ENCODE results near the gene GDPGP1. TPM values are rescaled to one million over a fixed set of nuclear protein-coding genes. Genes with fewer than 3 reads are reported as not detected.

GDPGP1 gene
- total and polyA plus RNA-seq, 2 donors (not counting 1 experiment from before 2014, with no cell fraction given) = 9.3 to 10.4 TPM

GRCh38 chr15:90295270-90295648, 61.2 kb downstream of the GDPGP1 start:
- POLR2A ChIA-PET = no interaction called here
- intact Hi-C loops (cut with micrococcal nuclease) = no loop called here
- no peaks in the 10 kb centered on the region for H3K27me3 ChIP-seq (replicated peaks in 1 of 4; ENCODE audit: control extremely low read depth in 1 of 4, control insufficient read depth in 3 of 4, insufficient read depth in 4 of 4, low read length in 3 of 4)
- peaks cover 9% of the 10 kb centered on the region for H3K4me1 Mint-ChIP-seq
- H3K4me3 ChIP-seq (ENCODE audit: control extremely low read depth in 1 of 5, extremely low read depth in 1 of 5, insufficient read depth in 1 of 5, low read depth in 2 of 5, low read length in 4 of 5) = no peak overlapping the region
- no peak overlapping the region for H3K27ac ChIP-seq (ENCODE audit: low read length in 2 of 2)
- CTCF ChIA-PET = interaction anchor here (1.0 to 1.7 kb wide), 3 partner anchors 25 to 152 kb away, joined by 3 to 7 read pairs (median 5); no protein-coding TSS in a partner anchor
- H3K4me1 ChIP-seq (ENCODE audit: control insufficient read depth in 2 of 2, insufficient read depth in 2 of 2, low read length in 2 of 2) = peaks cover 0 to 7% of the 10 kb centered on the region in 2 donors
- no peaks in the 10 kb centered on the region for H3K79me2 ChIP-seq (ENCODE audit: control insufficient read depth, insufficient read depth, low read length)
- DNase-seq (no peak), ATAC-seq (ENCODE audit: low read depth) (no peak)
- H3K4me3 Mint-ChIP-seq = no peak overlapping the region
- H3K9me3 Mint-ChIP-seq (ENCODE audit: insufficient read depth) = no peaks in the 10 kb centered on the region
- peaks cover 0 to 5% (median 0%) of the 10 kb centered on the region in 3 donors for H3K9me3 ChIP-seq (ENCODE audit: control extremely low read depth in 1 of 3, control insufficient read depth in 2 of 3, insufficient read depth in 1 of 3, low read length in 2 of 3)
- H4K20me1 ChIP-seq (ENCODE audit: control insufficient read depth, insufficient read depth, low read length, poor library complexity, severe bottlenecking) = no peaks in the 10 kb centered on the region
- 48% methylated on average over 6 of the region's 10 CpGs for WGBS (ENCODE audit: insufficient coverage)
- no peak overlapping the region for H2AFZ ChIP-seq (ENCODE audit: insufficient read depth, low read depth, low read length, poor library complexity, severe bottlenecking)
- no peaks in the 10 kb centered on the region for H3K36me3 ChIP-seq (replicated peaks in 1 of 2; ENCODE audit: control extremely low read depth in 1 of 2, control insufficient read depth in 1 of 2, extremely low read depth in 1 of 2, insufficient read depth in 2 of 2, low read length in 1 of 2)
- H3K27me3 Mint-ChIP-seq = no peaks in the 10 kb centered on the region
- no peak for TF ChIP-seq EZH2 (IDR thresholded peaks at IDR 0.05; ENCODE audit: borderline replicate concordance, insufficient read depth, low read depth, low read length, poor library complexity, severe bottlenecking)
- TF ChIP-seq, protein P1, sequence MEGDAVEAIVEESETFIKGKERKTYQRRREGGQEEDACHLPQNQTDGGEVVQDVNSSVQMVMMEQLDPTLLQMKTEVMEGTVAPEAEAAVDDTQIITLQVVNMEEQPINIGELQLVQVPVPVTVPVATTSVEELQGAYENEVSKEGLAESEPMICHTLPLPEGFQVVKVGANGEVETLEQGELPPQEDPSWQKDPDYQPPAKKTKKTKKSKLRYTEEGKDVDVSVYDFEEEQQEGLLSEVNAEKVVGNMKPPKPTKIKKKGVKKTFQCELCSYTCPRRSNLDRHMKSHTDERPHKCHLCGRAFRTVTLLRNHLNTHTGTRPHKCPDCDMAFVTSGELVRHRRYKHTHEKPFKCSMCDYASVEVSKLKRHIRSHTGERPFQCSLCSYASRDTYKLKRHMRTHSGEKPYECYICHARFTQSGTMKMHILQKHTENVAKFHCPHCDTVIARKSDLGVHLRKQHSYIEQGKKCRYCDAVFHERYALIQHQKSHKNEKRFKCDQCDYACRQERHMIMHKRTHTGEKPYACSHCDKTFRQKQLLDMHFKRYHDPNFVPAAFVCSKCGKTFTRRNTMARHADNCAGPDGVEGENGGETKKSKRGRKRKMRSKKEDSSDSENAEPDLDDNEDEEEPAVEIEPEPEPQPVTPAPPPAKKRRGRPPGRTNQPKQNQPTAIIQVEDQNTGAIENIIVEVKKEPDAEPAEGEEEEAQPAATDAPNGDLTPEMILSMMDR (IDR thresholded peaks at IDR 0.05) = no peak
- H3K9ac ChIP-seq (ENCODE audit: low read length) = no peak overlapping the region
- H3K27ac Mint-ChIP-seq = no peak overlapping the region
- no peak overlapping the region for H3K4me2 ChIP-seq (replicated peaks; ENCODE audit: low read depth, low read length, poor library complexity, severe bottlenecking)

Small RNA genes lying within 50 kb of the gene (small RNA-seq; reads per million reads assigned to genes)
- gene AC091167.3 (ENCODE audit: insufficient read length, low read depth, low replicate concordance) = not detected
- gene RN7SL736P (ENCODE audit: insufficient read length, low read depth, low replicate concordance) = not detected

Other genes with a start within 250 kb of the GDPGP1 start
- gene ZNF710, start 232.9 kb upstream of the GDPGP1 start, total RNA-seq = 38.7 and 41.7 TPM in 2 replicates
- gene ZNF710, start 232.9 kb upstream of the GDPGP1 start, polyA plus RNA-seq = 8.7 and 9.6 TPM in 2 replicates
- gene IDH2, start 131.7 kb upstream of the GDPGP1 start, total RNA-seq = 30.7 and 33.3 TPM in 2 replicates
- 34.5 and 35.8 TPM in 2 replicates for gene IDH2, start 131.7 kb upstream of the GDPGP1 start, polyA plus RNA-seq
- gene SEMA4B, start 32.9 kb upstream of the GDPGP1 start, total RNA-seq = 334 and 336 TPM in 2 replicates
- 285 and 292 TPM in 2 replicates for gene SEMA4B, start 32.9 kb upstream of the GDPGP1 start, polyA plus RNA-seq
- 139 and 153 TPM in 2 replicates for gene CIB1, start 268 bp upstream of the GDPGP1 start, total RNA-seq
- gene CIB1, start 268 bp upstream of the GDPGP1 start, polyA plus RNA-seq = 115 and 157 TPM in 2 replicates
- gene TTLL13, start 15.3 kb downstream of the GDPGP1 start, total RNA-seq = 0.22 and 0.42 TPM in 2 replicates
- gene TTLL13, start 15.3 kb downstream of the GDPGP1 start, polyA plus RNA-seq = 0.33 TPM in 1 of 2 replicates, not detected in the other
- 42.6 and 45.5 TPM in 2 replicates for gene NGRN, start 31.5 kb downstream of the GDPGP1 start, total RNA-seq
- gene NGRN, start 31.5 kb downstream of the GDPGP1 start, polyA plus RNA-seq = 23.1 and 24.0 TPM in 2 replicates
- gene ZNF774, start 118.1 kb downstream of the GDPGP1 start, total RNA-seq = 0.54 and 1.4 TPM in 2 replicates
- gene ZNF774, start 118.1 kb downstream of the GDPGP1 start, polyA plus RNA-seq = 0.19 and 0.26 TPM in 2 replicates
- 216 and 233 TPM in 2 replicates for gene IQGAP1, start 154.0 kb downstream of the GDPGP1 start, total RNA-seq
- 49.7 and 104 TPM in 2 replicates for gene IQGAP1, start 154.0 kb downstream of the GDPGP1 start, polyA plus RNA-seq